Esophagus muscularis mucosa (tissue), 4 donors: ENCODE results near the gene LAG3. TPM values are rescaled to one million over a fixed set of nuclear protein-coding genes. Genes with fewer than 3 reads are reported as not detected.
A peak's percentile ranks its signal among the peaks of the same experiment; 100 is the strongest.

Experiments
- DNase-seq: peaks from one replicate; pipeline ENCODE4 v3.0.0-alpha.2; 2017; ENCODE audit errors: extremely low spot score
- H3K27ac ChIP-seq, 4 donors: fragments of 200-600 bp; sonication (generic); replicated peaks in 1 of 4; 1 replicate in 3 of 4; 2 replicates in 1 of 4; pipeline ENCODE4 v1.5.1; 2016 to 2019; ENCODE audit warnings: mild to moderate bottlenecking in 1 of 4
- H3K27me3 ChIP-seq, 4 donors: fragments of 200-600 bp; sonication (generic); one replicate each; pipeline versions ENCODE4 v1.5.1 to v1.6.0; 2016 to 2019
- H3K36me3 ChIP-seq, 4 donors: fragments of 200-600 bp; sonication (generic); one replicate each; pipeline ENCODE4 v1.5.1; 2016 to 2019
- H3K4me1 ChIP-seq, 4 donors: fragments of 200-600 bp; sonication (generic); one replicate each; pipeline ENCODE4 v1.5.1; 2016 to 2019
- H3K4me3 ChIP-seq, 4 donors: fragments of 200-600 bp; sonication (generic); 1 replicate in 2 of 4; 2 replicates in 2 of 4; pipeline ENCODE4 v1.5.1; 2016 to 2019; ENCODE audit warnings: mild to moderate bottlenecking in 4 of 4, moderate library complexity in 1 of 4
- H3K9me3 ChIP-seq, 4 donors: fragments of 200-600 bp; sonication (generic); 1 replicate in 3 of 4; 2 replicates in 1 of 4; pipeline ENCODE4 v1.5.1; 2016 to 2019
- EP300 ChIP-seq: sonication (generic); formaldehyde crosslinking; IDR thresholded peaks from one replicate; pipeline ENCODE4 v1.6.1; 2017; ENCODE audit warnings: antibody characterized with exemption
- POLR2A ChIP-seq: fragments of 450-650 bp; IDR thresholded peaks from one replicate; pipeline ENCODE4 v1.6.1; 2017; ENCODE audit warnings: antibody characterized with exemption, moderate library complexity, mild to moderate bottlenecking, low read depth
- POLR2AphosphoS5 ChIP-seq, 2 donors: sonication (generic); formaldehyde crosslinking; IDR thresholded peaks; one replicate each; pipeline ENCODE4 v1.6.1; 2017; ENCODE audit warnings: antibody characterized with exemption in 2 of 2
- WGBS: methylation state at CpG from one replicate; pipeline ENCODE4 v1.1.5; 2018; 5-methylcytosine and 5-hydroxymethylcytosine counted together
- intact Hi-C: fragments of 100-400 bp; cut with DNase I; formaldehyde crosslinking; loops from one replicate; pipeline ENCODE4 v1.15.1; 2023
- total RNA-seq, 4 donors: library from RNA; depleted of rRNA; stranded (reverse); fragments of >200 nt; gene quantifications; one replicate each; pipeline versions ENCODE4 v1.1.0 to v1.2.1, GENCODE V29; 2016
- TF ChIP-seq, protein P1 (sequence below), 3 experiments: fragments of 200-600 bp in 2 of 3; fragments of 450-650 bp in 1 of 3; sonication (generic) in 2 of 3; IDR thresholded peaks; one replicate each; pipeline ENCODE4 v1.5.1; 2017 to 2019; ENCODE audit warnings: antibody characterized with exemption in 3 of 3, mild to moderate bottlenecking in 2 of 3, moderate library complexity in 1 of 3

The LAG3 gene
- total RNA-seq, 4 donors from 2014 or later, result 1.7 to 4.0 (median 2.9) TPM

GRCh38 chr12:6787309-6787708 is 15.0 kb downstream of the LAG3 start:
- intact Hi-C loops, result no loop called here
- TF ChIP-seq POLR2AphosphoS5 (IDR thresholded peaks at IDR 0.05) (no peak), POLR2A (no peak), EP300 (no peak)
- TF ChIP-seq, protein P1, sequence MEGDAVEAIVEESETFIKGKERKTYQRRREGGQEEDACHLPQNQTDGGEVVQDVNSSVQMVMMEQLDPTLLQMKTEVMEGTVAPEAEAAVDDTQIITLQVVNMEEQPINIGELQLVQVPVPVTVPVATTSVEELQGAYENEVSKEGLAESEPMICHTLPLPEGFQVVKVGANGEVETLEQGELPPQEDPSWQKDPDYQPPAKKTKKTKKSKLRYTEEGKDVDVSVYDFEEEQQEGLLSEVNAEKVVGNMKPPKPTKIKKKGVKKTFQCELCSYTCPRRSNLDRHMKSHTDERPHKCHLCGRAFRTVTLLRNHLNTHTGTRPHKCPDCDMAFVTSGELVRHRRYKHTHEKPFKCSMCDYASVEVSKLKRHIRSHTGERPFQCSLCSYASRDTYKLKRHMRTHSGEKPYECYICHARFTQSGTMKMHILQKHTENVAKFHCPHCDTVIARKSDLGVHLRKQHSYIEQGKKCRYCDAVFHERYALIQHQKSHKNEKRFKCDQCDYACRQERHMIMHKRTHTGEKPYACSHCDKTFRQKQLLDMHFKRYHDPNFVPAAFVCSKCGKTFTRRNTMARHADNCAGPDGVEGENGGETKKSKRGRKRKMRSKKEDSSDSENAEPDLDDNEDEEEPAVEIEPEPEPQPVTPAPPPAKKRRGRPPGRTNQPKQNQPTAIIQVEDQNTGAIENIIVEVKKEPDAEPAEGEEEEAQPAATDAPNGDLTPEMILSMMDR (IDR thresholded peaks at IDR 0.05), result no peak

GRCh38 chr12:6788972-6789924 is 16.9 kb downstream of the LAG3 start, which contains the start of gene CD4:
Gene CD4, plus strand, starts transcription at chr12:6789528. Its CDS starts 10,611 bp downstream, at chr12:6800139.
- H3K27ac ChIP-seq, result peak within 1 kb of the TSS in 3 of 4 donors; percentile 4 to 20 (median 9)
- peaks cover 0 to 15% (median 6%) of the 10 kb centered on the region in 4 donors for H3K4me1 ChIP-seq
- H3K9me3 ChIP-seq, result no peaks in the 10 kb centered on the region
- no peaks in the 10 kb centered on the region for H3K27me3 ChIP-seq
- intact Hi-C loops, result no loop called here
- no peak for DNase-seq
- H3K36me3 ChIP-seq, result no peaks in the 10 kb centered on the region
- peak within 1 kb of the TSS; percentile 23 to 46 (median 32) for H3K4me3 ChIP-seq
- TF ChIP-seq EP300 (no peak), POLR2AphosphoS5 (IDR thresholded peaks at IDR 0.05) (peak in 1 of 2 donors; percentile 53)
- WGBS, result 56% methylated on average over 15 of the region's 18 CpGs

More at GRCh38 chr12:6787309-6787708, 15.0 kb downstream of the LAG3 start:
- Histone ChIP-seq H3K27me3 (no peaks in the 10 kb centered on the region), H3K27ac (no peak overlapping the region), H3K9me3 (no peaks in the 10 kb centered on the region), H3K4me3 (no peak overlapping the region), H3K36me3 (no peaks in the 10 kb centered on the region), H3K4me1 (peaks cover 0 to 6% (median 1%) of the 10 kb centered on the region in 4 donors)
- WGBS, result 94% methylated on average over 5 of the region's 5 CpGs
- DNase-seq, result no peak

GRCh38 chr12:6790496-6791150 is 18.3 kb downstream of the LAG3 start:
- H3K4me1 ChIP-seq, result peaks cover 0 to 12% (median 6%) of the 10 kb centered on the region in 4 donors
- H3K9me3 ChIP-seq, result no peaks in the 10 kb centered on the region
- H3K27me3 ChIP-seq, result no peaks in the 10 kb centered on the region
- TF ChIP-seq EP300 (no peak), POLR2A (no peak), POLR2AphosphoS5 (IDR thresholded peaks at IDR 0.05) (no peak)
- TF ChIP-seq, protein P1 (IDR thresholded peaks at IDR 0.05), result no peak
- H3K27ac ChIP-seq, result peak overlapping the region in 1 of 4 donors; percentile 7
- no peak overlapping the region for H3K4me3 ChIP-seq
- WGBS, result 90% methylated on average over 12 of the region's 12 CpGs
- no peaks in the 10 kb centered on the region for H3K36me3 ChIP-seq
- no peak for DNase-seq
- intact Hi-C loops, result no loop called here

DNA sequence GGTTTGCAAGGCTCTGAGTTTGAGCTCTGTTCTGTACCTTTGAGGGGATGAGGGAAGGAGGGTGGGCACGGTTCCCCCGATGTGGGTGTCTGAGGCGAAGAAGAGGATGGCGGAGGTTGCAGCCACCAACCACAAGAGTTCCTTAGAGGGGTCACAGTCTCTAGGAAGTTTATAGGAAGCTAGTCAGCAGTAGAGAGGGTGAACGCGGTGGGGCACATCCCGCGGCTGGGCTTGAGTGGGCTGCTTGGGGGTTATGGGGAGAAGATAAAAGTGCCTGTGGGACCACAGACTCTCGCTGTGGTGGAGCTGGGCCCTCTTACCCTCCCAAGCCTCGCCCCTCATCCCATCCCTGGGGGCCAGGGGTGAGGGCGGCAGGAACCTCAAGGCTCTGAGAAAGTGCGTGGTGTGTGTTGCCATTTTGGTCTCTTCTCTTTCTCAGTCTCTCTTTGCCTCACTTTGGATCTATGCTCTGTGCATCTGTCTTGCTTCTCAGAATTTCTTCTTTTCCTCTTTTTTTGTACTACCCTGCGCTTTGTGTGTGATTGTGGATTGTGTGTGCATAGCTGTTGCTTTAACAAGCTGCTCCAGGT is 19.7 kb downstream of the LAG3 start:
- no peak for DNase-seq
- no peaks in the 10 kb centered on the region for H3K36me3 ChIP-seq
- no peaks in the 10 kb centered on the region for H3K9me3 ChIP-seq
- WGBS, result 81% methylated on average over 13 of the region's 13 CpGs
- peaks cover 0 to 5% (median 0%) of the 10 kb centered on the region in 4 donors for H3K27me3 ChIP-seq
- H3K27ac ChIP-seq, result peak overlapping the region in 2 of 4 donors; percentile 2 to 32
- peaks cover 0 to 12% (median 6%) of the 10 kb centered on the region in 4 donors for H3K4me1 ChIP-seq
- TF ChIP-seq POLR2A, result no peak
- TF ChIP-seq EP300, result no peak
- TF ChIP-seq POLR2AphosphoS5 (IDR thresholded peaks at IDR 0.05), result no peak
- TF ChIP-seq, protein P1 (IDR thresholded peaks at IDR 0.05), result no peak
- peak overlapping the region in 1 of 4 donors; percentile 29 for H3K4me3 ChIP-seq
- intact Hi-C loops, result no loop called here
